Kasumi-1 (cell line): Measurements from ENCODE around the gene SLC2A9.
A peak's percentile ranks its signal among the peaks of the same experiment; 100 is the strongest.

Experiments
- DNase-seq, 2 experiments: peaks; one replicate each; lab custom pipeline; 2025; lab: John Stamatoyannopoulos, UW

Gene SLC2A9

DNA sequence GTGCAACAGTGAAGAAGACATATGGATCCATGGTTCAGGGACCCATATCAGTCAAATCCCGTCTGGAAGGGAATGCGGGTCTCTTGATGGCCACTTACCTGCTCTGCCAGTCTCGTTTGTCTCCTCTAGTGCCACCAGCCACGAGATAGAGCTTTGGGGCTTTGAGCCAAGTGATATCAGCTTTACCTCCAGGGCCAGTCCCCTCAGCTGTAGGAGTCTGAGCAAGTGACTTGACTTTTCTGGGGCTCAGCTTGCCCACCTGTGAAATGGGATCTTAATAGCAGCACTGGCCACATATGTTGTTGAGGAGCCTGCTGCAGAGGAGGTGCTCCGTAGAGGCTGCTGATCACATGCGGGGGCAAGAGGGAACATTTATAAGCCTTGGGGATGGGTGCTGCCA lies 1.2 kb downstream of the SLC2A9 start:
- DNase-seq: no peak

DNA sequence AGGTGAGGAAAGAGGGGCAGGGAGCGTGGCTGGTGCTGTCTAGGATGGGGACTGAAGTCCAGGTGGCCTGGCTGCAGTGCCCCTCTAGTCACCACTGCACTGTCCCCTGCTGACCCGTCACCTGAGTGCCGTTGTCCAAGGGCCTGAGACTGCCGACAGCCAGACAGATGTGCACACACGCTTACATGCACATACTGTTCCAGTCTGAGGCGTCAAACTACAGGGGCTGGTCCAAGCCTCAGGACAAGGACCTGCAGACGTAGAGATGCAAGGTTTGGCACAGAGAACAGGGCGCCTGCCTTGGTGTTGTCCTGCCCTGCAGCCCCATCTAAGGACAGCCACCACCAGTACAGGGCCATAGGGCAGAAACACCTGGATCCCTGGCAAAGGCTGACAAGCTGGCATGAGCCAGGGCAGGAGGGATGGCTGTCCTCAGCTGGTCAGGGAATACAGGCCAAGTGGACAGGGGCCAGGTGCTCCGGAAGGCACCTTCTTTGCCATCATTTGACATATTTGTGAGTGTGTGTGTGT lies 1.7 kb downstream of the SLC2A9 start:
- no peak for DNase-seq

DNA sequence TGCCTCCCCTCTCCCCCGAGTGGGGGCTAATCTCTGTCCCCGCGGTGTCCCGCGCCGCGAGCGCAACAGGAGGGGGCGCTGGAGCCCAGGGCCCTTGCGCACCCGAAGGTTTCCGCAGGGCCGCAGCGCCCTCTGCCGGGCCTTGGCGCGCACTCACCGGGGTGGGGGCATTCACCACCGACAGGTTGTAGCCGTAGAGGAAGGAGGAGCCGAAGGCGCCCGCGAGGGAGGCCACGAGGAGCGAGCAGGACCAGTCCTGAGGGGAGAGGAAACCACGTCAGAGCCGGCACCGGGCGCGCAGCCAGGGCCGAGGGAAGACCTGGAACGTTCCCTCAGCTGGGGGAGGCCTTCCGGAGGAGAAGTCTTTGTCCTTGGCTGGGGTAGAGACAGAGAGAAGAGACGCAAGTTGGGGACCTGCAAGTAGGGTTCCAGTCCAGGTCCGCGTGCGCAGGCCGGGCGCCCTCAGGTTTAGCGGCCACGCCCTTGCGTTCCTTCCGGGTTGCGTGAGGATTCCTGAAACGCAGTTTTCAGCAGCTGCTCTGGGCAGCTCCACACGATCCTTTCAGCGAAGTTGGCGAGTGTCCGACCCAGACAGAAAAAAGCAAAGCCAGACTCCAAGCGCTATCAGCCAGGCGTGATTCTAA lies 2.4 kb downstream of the SLC2A9 start:
- DNase-seq: peak; percentile 92 to 94

DNA sequence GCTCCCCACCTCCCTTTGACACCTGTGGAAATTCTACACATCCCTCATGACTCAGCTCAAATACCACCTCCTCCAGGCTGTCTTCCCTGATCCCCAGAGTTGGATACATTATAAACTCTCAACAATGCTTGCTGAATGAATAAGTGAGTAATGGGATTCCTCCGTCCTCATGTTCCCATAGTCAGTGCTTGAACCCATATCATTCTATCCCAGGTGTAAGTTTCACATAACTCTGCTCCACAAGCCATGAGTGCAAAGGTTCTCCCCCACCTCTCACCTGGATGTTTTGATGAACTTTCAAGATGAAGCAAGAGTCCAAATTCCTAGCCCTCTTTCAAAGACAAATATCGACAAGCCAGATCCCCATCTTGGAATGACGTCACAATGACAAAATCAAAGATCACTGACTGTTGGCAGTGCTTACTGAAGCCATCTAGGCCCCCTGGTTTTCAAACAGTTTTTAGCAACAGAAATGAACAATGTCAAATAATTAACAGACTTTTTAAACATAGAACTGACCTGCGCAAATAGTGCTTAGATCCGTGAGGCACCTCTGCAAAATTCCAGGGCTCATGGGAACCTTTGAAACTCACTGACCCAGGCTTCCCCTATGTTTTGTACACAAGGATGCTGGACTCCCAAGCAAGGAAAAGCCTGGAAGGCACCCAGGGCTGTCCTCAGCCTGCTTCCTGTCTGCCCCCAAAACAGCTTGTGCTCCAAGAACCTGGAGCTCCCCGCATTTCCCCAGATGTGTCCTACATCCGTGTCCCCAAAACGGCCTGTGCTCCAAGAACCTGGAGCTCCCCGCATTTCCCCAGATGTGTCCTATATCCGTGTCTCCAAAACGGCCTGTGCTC lies 4.0 kb downstream of the SLC2A9 start:
- no peak for DNase-seq

DNA sequence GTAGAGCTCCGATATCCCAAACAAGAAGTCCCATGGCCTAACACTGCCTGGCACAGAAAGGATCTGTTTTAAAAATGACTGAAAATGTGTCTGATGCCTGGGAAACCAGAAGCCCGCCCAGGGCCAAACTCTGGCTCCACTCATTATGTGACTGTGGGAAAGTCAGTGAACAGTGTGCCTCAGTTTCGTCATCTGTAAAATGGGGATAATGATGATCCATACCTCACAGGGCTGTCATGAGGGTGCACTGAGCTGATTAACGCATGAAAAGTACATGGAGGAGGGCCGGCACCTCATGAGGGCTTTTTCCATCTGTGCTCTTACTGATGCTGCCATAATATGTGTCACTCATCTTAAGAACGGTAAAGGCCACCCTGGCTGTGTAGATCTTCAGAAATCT lies 5.1 kb downstream of the SLC2A9 start:
- DNase-seq: no peak

DNA sequence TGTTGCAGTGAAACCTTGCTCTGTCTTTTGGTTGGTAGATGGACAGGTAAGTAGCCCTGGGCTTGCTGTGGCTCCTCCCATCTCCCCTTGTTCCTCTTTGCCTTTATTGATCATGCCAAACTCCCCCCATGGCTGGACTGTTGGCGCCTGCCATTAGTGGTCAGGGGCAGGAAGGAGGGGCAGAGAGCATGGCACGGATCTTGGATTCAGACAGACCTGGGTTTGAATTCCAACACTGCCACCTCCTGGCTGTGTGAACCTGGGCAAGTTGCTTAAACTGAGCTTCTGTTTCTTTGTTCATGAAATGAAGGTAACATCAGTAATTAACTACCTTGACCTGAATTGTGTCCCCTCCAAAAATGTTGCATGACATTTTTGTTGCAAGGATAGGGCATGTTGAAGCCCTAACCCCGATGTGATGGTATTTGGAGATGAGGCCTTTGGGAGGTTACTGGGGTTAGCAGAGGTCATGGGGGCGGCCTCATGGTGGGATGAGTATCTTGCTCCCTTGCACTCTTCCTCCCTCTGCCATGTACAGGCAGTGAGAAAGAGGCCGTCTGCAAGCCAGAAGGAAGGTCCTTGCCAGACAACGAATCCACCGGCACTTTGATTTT lies 6.0 kb downstream of the SLC2A9 start:
- DNase-seq: peak; percentile 61 to 64

DNA sequence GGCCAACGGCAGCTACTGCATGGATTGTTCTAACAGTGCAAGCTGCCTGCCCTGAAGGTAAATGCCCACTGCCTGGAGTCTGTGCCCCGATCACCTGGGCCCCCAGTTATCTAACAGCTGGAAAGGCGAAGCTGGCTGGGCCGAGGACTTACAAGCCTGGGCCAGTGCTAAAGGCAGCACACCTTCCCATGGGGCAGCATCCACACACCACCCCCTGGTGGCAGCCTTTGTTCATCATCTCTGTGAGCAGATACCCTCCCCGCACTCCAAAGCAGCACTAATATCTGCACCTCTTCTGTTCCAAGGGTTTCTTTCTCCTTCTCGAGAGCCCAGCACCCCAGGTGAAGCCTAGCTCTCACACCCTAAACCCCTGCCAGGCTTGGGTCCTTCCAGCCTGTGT lies 7.6 kb downstream of the SLC2A9 start:
- DNase-seq: peak; percentile 52 to 57

DNA sequence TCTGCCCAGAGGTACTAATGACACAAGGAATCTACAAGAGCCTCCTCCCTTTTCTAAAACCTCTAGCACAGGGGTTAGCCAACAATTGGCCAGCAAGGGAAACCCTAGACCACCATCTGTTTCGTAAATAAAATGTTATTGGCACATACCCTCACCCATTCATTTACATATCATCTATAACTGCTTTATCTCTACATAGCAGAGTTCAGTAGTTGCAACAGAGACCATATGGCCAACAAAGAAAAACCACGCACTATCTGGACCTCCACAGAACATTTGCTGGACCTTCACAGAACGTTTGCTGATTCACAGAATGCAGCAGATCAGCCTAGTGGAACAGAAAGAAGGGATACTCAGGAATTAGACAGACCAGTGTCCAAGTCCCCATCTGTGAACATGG lies 9.4 kb downstream of the SLC2A9 start:
- DNase-seq: no peak

DNA sequence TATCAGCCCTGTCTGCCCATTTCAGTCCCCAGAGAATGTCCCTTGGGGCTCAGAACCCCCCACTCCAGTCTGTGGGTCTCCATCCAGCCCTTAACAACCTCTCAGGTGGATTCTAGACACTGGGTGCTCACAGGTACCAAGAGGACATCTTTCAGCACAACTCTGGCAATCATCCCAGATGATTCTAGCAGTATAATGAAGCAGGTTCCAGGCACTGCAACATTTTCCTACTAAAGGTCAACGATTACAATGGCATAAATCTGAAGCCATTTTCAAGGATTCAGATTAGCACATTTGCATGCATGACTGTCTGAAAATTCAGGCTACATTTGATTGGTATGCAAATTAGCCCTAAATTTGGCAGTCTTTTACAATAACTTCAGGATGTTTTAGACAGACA lies 10.0 kb downstream of the SLC2A9 start:
- DNase-seq: no peak

DNA sequence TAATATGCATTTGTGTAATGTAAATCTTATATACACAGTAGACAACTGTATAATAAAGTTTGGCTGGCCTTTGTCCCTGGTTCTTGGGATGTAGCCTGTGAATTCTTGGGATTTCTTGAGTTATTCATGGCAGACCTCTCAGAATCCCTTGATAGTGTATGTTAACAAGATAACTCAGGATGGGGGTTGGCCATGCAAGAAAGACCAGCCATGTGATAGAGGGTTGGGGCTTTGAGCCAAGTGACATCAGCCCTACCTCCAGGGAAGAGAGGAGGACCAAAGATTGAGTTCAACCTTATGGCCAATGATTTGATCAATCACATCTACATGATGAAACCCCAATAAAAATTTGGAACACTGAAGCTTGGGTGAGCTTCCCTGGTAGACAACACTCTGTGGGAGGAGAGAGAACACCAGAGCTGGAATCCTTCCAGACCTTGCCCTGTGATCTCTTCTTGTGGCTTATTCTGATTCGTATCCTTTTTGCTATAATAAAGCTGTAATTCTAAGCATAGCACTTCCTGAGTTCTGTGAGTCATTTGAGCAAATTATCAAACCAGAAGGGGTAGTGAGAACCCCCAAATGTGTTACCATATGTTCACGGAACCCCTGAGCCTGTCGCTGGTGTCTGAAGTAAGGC lies 11.3 kb downstream of the SLC2A9 start:
- no peak for DNase-seq

DNA sequence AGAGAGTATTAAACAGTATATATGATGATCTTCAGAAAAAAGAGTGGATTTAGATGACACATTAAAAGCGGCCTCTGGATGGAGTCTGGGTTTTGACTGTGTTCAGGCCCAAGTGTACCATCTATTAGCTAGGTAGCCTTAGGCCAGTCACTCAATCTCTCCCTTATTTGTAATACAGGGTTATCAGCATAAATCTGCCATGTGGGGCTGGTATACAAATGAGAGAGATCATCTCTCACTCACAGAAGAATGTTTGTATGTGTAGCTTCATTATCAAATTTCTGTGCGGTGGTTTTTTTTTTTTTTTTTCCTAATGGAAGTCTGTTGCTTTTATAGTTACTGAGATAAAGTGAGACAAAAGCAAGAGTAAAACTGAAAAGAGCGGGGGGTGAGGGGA lies 12.7 kb downstream of the SLC2A9 start:
- DNase-seq: no peak

DNA sequence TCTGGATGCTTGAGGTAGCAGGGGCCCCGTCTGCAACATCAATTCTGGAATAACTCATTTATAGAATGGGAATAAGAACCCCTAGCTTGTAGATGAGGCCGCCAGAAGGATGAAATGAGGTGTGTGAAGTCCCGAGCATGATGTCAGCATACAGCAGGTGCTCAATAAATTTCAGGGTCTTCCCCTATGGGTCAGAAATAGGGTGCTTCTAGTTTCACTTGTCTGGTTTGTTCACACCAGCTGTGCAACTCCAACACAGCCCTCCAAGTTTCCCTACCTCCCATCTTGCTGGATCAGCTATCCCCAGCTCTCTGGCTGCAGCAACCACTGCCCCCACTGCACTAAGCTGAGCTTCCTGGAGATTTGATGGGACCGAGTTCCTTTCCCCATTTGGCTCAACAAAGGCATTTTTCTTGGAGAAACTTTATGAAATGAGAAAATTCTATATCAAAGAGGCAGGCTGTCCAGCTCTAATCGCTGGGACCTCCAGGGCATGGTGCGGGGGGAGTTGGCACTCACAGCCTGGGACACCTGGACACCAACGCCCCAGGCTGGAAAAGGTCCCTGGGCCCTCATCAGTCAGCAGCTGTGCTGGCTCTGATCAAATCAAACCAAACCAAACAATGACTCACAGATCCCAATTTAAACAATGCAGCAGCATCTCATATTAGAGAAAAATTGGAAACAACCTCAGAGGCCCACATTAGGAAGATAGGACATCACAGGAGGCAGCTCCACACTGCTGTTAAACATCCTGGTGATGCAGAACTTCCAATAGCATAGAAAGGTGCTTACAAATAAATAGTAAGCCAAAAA lies 13.3 kb downstream of the SLC2A9 start:
- no peak for DNase-seq

DNA sequence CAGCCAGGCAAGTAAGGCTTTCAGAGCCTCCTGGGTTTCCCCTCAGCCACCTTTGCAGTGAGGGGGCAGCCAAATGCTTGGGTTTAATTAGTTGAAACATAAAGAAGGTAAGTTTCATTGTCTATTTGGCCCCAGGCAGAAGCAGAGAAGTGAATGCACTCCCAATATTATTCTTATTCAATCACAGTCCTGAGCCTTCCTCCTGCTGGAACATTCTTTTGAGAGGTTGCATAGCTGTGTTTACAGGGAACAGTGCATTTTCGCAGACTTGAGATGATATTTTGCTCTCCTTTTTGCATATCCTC lies 13.9 kb downstream of the SLC2A9 start:
- DNase-seq: no peak

DNA sequence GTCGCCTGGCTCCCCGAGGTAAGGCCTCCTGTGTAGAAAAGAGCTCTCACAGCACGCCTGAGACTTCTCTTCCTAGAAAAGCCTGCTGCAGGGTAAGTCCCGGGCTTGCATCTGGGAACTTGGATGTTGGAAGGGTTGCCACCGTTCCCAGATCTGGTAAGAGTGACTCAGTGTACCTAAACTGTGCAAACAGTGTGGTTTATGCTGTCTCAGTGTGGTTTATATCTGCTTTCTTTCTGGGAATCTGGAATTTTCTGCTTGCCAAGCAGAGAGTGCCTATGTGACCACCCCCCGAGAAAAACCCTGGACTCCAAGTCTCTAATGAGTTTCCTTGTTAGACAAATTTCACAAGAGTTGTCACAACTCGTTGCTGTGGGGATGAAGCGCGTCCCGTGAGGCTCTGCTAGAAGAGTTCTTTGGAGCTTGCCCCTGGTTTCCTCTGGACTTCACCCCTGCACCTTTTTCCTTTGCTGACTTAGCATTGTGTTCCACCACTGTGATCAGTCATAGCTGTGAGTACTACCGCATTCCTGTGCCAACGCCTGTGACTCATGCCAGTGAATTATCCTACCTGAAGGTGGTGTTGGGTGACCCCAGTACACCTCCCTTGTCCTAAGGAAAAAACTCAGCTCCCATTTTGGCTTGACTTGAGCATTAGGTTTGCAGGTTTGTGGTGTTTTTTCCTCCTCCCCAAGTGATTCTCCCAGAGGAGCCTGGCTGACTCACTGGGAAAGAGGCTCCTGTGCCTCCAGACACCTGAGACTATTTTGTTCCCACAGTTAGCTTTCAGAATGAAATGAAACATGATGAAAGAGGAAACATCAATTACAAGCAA lies 14.5 kb downstream of the SLC2A9 start:
- peak in 1 of 2 experiments; percentile 8 for DNase-seq

DNA sequence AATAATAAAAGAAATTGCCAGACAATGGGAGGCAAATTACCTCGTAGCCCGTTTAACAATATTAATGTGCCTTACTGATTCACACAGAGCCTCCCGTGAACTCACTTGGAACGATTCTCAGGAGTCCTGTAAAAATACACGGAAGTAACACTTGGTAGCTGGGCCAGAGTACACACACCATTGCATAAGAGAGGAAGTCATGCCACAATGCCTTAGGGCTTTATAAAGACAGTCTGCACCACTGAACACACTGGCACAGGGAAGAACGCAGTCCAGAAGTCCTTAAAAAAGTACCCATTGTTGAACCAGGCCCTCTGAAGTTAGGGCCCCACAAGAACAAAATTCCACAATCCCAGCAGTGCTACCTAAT lies 15.1 kb downstream of the SLC2A9 start:
- DNase-seq: peak; percentile 68 to 81

DNA sequence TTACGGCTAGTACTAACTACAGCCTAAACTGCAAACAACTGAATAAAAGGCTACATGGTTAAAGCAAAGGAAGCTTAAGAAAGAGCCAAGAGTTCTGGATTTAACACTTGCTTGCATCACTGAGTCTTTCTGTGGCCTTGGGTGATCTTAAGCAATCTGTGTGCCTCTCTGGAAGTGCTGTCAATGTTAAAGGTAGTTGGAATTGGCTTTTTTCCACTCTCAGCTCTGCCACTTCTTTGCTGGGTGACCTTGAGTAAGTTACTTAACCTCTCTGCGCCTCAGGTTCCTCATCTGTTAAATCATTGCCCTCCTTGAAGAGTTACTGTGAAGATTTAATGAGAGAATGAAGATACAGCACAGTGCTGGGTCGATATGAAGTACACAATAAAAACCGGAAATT lies 15.7 kb downstream of the SLC2A9 start:
- no peak for DNase-seq

DNA sequence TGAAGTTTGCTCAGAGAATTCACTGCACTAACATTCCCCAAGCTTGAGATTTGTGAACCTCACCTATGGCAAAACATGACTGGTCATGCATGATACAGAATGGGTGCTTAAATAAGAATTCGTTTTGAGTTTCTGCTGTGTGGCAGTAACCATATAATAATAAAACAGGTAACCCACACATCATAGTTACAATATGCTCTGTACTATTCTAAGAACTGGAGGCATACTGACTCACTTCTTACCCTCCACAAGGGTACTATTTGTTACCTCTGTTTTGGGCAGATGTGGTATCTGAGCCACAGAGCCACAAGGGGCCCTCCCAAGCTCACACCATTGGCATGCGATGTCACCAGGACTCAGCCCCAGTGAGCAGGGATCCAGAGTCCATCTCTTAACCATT lies 17.6 kb downstream of the SLC2A9 start:
- DNase-seq: no peak

DNA sequence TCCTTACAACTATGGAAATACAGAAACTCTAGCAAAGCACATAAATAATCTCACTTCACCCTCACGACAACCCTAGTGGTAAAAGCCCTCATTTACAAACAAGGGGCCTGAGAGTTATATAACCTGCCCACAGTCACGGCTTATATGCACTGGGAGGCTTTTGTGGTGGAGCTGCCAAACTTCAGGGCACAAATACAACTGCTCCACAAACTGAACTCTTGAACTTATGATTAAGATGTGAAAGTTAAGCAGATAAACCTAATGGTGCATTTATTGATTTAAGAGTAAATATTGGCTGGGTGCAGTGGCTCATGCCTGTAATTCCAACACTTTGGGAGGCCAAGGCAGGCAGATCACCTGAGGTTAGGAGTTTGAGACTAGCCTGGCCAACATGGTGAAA lies 19.0 kb downstream of the SLC2A9 start:
- no peak for DNase-seq

DNA sequence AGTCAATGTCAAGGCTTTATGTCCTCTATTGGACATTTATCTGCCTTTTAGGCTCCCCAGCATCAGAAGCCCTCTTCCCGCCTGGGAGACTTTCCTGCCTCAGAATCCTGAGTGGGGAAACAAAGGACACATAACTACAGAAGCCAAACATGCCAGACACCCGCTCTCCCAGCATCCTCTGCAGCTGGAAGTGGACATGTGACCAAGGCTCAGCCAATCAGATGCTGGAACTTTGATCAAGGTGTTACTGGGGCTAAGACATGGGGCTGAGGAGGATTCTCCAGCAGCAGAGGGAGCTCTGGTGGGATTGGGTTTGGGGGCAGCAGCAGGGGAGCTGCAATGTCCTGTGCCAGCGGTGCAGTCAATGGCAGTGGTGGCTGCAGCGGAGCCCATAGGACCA lies 19.5 kb downstream of the SLC2A9 start:
- no peak for DNase-seq

DNA sequence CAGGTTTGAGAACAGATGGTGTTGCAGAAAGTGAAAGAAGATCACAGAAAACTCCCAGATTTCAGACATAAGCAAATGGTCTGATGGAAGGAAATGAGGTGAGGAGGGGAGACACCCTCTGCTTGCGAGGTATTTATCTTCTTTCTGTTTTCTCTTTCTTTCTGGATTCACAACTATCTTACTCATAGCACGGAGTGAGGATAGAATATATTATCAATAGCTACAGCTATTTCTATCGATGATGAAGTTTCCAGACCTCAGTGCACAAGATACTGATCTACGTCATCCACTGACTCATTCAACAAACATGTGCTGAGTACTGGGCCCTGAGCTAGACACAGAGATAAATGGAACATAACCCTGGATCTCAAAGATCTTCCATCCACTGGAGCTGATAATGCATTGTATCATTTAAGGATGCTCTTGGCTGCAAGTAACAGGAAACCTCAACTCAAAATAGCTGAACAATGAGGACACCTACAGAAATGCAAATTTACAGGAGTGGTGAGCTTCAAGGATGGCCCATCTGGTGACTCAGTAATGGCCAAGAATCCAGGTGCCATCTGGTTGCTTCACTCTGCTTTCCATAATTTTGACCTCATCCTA lies 21.2 kb downstream of the SLC2A9 start:
- no peak for DNase-seq

DNA sequence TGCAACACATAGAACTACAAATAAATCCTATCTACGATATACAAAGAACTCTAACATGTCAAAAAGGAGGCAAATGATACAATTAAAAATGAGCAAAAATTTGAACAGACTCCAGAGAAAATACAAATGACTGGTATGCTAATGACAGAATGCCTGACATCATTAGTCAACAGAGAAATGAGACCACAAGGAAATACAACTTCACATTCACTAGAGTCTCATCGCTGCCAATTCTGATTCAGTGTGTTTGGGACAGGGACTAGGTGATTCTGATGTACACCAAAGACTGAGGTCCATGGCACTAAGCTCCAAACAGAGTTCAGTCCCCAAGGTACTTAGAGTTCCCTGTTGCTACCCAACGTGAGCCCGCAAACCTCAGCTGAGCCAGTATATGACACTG lies 23.4 kb downstream of the SLC2A9 start:
- no peak for DNase-seq
